ENCODE measurements around the gene PHLDA2.

The PHLDA2 gene, protein sequence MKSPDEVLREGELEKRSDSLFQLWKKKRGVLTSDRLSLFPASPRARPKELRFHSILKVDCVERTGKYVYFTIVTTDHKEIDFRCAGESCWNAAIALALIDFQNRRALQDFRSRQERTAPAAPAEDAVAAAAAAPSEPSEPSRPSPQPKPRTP

DNA sequence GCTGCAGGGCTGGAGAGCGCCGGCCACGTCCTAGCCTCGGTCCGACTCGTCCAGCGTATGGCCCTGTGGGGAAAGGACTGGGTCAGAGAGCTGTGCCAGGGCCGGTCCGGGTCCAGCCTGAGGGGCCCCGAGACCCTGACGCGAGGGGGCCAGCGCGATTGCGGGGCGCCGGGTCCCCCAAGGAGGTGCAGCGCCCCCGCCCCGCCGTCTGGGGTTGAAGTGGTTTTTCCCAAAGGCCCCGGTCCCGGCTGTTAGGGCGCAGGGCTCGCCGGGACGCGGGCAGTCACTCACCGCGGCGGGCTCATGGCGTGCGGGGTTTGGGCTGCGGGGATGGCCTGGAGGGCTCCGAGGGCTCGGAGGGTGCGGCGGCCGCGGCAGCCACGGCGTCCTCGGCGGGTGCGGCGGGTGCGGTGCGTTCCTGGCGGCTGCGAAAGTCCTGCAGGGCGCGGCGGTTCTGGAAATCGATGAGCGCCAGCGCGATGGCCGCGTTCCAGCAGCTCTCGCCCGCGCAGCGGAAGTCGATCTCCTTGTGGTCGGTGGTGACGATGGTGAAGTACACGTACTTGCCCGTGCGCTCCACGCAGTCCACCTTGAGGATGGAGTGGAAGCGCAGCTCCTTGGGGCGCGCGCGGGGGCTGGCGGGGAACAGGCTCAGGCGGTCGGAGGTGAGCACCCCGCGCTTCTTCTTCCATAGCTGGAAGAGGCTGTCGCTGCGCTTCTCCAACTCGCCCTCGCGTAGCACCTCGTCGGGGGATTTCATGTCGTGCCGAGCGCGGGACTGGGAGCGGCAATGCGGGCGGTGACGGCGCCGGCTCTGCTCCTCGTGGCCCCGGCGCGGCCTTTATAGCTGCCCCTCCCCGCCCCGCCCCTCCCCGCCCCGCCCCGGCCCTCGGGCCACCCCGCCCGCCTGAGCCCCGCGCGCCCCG is at the start of gene PHLDA2:
Gene PHLDA2, minus strand, starts transcription at position 816 of the 926 bp plus-strand sequence. Its CDS starts 56 bp downstream, at position 760.
- DNase-seq = peak; percentile 46 to 58

DNA sequence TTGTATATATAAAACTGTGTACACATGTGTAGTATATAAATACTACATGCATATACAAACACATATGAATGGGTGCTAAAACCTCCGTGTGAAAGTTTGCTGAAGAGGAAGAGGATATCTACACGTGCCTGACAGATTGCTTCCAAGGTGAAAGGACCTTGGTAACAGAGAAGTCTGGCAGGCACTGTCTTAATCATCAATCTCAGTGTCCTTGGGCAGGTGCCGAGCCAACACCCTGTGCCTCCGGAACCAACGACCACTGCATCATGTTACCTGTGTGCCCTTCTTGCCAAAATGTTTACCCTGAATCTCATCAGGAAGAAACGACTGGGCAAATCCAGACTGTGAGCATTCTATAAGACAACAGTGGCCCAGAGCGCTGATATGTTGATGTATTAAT is 47.9 kb upstream of the PHLDA2 start:
- no peak for DNase-seq

DNA sequence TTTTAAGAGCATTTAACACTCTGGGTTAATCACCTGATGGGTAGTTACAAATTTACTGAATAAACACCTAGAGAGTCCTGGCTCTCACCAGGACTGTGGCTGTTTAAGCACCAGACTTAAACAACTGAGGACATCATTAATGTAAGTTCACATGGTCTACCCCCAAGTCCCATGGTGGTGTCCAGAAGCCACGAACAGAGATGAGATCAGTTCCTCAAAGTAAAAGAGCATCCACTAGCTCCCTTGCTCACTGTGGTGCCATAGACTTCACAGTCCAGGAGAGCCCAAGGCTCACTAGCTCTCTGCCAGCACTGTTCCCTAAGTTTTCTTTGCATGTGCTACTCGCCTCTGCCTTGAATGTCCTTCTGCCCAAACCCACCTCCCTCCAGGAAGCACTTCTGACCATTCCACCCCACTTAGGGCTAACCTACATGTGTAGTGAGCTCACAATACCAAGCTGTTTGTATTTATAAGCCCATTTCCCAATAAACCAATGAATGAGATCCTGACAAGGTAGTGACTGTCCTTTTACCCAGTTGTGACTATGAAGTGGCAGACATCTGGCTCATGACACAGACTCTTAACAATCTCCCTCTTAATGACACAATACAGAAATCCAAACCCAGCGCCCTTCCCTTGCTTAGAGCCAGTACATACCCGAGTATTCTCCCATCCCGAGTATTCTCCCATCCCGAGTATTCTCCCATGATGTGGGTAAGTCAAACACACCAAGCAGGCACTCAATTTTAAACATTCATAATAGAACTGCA is 47.3 kb upstream of the PHLDA2 start:
- no peak for DNase-seq

DNA sequence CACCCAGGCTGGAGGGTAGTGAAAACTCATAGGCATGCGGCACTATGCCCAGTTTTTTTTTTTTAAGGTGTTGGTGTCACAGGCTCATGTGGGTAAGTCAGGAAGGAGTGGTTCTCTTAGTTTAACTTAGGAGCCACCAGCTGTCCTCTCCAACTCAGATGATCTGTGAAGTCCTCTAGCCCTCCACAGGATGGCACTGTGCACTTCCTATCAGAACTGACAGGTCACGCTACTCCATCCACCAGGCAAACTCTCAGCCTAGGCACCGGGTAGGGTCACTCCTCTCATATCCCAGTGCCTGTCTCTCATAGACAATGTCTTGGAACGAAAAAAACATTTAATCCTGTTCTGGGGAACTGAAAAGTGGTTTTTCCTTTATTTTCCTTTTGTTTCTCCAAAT is 46.4 kb upstream of the PHLDA2 start:
- DNase-seq = peak; percentile 42 to 51

DNA sequence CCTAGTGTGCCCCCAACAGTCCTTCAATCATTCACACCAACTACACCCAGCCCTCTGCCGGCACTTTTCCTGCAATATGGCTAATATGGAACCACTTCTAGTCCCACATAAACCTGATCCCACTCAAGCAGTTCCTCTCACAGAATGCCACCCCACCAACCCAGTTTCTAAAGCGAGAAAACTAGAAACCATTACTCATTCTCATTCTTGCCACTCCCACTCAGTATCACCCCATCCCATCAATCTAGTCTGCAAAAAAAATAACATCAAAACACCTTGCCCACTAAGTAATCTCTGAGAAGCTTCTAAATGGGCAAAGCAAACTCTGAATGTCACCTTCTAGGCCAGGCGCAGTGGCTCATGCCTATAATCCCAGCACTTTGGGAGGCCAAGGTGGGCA is 45.1 kb upstream of the PHLDA2 start:
- DNase-seq = no peak

DNA sequence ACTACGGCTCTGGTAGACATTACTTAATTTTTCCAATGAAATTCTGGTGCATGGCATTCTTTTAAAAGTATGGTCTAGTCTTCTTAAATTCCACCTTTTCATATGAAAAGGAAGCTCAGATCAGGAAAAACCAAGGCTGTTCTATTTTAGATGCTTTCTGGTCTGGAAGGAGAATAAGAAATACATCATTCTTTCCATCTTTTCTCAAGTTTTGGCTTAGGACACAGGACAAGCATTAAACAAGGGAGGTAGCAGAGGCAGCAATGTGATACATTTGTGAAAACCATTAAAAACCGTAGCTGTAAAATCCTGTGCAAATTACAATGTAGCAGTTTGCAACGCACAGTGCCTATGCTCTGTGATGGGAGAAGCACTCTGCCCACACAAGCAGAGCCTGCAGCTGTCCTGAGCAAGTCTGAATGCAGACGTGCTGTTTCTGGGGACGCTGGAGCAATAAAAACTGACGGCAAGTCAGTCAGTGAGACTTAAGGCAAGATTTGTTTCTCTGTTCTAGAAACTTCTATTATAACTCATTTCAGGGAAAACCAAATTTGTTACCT is 39.2 kb upstream of the PHLDA2 start:
- DNase-seq = no peak

DNA sequence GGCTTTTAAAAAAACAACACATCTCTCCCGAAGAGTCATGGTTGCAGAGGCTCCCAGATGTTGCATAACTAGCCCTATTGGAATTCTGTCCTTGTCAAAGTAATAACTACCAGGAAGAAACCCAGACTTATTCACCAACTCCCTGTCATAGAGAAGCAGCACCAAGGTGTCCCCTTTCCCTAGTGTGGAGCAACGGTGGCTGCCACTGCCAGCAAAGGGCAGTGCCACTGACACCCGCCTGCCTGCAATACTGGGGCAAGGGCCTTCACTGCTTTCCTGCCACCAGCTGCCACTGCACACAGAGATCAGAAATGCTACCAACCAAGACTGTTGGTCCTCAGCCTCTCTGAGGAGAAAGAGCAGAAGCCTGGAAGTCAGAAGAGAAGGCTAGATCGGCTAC is 35.6 kb upstream of the PHLDA2 start:
- DNase-seq = no peak

DNA sequence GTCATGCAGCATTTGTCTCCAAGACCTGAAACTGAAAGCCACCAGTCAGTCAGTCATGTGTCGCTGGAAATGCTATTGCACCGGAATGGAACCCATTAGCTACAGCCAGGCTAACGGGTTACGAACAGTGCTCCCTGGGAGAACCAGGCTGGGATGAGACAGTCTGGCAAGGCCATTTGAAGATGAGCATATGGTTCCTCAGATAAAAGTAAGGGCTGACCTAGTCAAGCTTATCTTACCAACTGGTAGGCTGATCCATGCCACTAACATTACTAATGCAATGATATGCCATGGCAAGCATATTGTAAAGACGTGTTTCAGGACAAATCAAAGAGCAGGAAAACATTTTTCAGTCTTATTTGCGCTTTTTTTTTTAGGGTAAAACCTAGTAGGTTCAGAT is 34.5 kb upstream of the PHLDA2 start:
- no peak for DNase-seq

DNA sequence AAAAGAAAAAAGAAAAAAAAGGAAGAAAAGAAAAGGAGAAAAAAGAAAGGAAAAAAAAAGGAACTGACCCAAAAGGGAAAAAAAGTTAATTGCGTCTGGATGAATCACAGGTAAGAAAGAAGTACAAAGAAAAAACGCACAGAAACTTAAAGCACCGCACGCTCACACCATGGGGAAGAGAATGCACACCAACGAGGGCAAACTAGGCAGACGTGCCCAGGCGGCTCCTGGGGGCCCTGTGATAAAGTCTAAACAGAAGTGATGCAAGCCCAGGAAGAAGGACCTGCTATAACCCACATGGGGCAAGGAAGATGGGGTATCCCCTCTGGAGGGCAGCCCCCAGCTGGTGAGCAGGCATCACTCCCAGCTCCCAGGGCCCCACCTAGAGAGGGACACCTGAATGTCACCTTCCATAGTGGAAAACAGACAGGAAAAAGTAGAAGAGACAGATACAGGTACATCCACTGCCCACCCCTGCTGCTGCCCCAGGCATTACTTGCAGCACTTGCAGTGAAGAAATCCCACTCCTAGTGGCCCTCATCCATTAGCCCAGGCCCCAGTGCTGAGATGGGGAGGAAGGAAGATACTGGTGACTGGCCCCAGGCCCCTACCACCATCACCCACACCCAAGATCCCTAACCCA is 34.0 kb upstream of the PHLDA2 start:
- no peak for DNase-seq

DNA sequence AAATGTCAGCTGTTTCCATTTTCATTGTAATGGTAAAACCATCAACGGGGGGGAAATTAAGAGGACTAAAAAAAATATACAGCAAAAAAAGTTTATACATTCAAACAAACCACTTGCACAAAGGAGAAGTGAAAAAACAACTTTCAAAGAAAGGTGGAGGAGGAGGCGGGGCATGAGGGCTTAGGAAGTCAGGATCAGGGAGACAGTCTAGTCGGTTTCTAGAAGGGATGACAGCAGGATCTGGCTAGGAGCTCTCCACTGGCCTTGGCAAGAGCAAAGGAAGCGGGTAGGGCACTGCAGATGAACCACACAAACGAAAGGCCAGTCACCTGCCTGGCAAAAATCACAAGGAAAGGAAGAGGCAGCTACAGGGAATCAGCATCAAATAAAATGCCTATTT is 31.9 kb upstream of the PHLDA2 start:
- no peak for DNase-seq

DNA sequence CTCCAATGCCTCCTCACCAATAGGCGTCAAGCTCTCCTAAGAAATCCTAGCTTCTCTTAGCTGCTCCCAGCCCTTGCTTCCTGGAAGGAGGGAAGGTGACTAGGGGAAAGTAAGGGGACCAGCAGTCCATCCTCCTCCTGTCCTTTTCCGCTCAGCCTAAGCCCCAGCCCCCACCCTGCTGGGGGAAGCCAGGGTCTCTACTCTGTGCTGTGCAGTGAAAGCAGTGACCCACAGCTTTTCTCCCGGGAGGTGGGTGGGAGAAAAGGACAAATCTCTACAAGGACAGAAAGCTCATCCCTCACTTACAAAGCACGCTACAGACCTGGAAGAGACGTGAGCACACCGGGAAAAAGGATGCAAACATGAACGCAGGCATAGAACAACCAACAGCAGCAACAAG is 30.9 kb upstream of the PHLDA2 start:
- no peak for DNase-seq

DNA sequence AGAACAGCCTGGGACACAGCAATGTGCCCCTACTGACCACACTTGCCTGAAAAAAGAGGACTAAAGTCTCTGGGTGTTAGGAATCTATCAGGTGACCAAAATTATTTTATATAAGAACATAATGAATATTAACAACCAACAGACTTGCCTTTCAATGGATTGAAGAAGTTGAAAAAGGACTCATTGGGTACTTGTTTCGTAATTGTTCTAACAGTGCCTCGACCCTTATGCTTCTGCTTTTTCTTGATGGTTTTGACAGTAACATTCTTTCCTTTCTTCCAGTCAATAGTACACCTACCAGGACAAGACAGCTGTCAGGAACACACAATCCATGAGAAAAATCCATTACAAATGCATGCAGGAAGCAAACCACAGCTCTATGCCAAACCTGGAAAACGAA is 29.0 kb upstream of the PHLDA2 start:
- DNase-seq = no peak

DNA sequence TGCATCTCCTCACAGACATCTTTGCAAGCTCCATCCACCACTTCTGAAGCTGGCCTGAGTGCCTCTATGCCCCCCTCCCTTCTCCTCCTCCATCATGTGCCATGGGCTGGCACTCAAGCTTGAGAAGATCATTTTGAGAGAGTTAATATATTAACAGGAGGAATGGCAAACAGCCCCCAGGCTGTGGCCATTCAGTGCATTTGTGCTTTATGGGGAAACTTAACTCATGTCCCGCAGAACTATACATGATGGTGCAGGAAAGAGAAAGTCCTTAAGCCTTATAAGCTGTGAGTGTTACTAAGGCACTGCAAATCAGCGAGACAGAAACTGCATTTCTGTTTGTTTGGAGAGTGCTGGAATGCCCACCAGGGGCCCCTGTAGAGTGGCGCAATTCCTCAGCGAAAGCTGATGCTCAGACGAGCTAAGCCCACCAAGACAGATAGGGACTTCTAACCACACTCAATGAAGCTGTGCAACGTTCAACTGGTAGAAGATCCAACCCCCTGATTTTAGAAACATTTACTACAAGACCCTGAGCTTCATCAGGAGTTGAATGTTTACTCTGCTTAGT is 26.8 kb upstream of the PHLDA2 start:
- DNase-seq = no peak

DNA sequence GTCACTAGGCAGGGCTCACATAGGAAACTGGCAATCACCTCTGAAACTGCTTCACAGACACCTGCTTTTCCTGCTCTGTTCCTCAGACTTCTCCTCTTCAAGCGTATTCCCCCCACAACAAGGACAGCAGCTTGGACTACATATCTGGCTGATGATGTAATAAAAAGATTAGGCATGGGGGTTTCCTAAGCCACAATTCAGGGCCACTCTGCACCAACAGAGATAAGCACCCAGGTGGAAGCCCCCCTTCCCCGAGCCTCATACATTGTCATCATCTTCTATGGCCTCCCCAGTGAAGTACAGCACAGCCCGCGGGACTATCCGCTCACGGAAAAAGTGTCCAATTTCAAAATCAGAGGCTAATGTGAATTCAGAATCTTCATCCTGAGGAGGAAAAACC is 25.0 kb upstream of the PHLDA2 start:
- no peak for DNase-seq

DNA sequence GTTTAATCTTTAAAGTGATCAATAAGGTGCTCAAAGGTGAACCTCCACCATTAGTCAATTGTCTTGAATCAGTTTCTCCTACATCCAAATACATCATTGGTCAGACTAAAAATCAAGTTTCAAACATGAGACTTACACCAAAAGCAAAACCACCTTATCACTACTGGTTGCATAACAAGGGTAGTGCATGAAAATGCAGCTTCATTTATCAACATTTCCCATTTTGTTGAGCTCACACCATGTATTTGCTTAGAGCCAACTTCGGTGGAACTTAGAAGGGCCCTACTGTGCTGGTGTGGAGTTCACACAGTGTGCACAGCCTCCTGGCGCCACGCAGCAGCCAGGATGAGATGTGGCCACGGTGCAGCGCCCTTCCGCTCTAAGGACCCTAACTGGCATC is 23.1 kb upstream of the PHLDA2 start:
- no peak for DNase-seq

DNA sequence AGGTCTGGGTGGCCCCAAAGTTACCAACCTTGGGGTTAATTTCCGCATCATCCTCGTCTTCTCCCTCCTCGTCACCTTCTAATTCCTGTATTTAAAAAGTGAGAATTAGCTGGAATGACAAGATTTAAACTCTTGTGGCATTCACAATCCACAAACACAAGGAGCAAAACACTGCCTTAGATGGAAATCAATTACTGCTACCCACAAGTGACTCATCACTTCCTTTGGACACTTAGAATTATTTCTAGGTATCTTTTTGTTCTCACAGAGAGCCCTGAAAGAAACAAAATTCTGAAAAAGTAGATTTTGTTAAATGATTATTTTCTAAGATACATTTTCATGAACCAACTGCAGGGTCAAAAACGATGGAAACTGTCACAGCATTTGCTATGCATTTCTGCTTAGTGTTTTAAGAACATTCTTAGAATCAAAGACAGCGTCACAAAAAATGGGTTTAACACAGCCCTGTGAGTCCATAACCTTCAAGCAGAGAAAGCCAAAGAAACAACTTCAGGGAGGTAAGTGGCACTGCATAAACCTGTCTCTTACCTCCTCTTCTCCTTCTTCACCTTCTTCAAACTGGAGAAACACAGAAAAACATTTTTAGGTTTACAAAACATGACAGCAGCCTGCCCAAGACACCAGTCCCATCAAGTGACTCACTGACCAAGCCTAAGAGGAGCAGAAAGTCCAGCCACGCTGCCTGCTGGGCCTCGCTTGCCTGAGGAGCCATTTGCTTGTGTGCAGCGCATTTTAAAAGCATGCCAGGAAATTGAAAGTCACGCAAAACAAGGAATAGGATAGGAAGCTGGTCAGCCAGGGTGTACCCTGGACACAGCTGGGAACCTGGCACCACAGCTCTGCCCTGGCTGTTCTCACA is 22.3 kb upstream of the PHLDA2 start:
- DNase-seq = no peak

DNA sequence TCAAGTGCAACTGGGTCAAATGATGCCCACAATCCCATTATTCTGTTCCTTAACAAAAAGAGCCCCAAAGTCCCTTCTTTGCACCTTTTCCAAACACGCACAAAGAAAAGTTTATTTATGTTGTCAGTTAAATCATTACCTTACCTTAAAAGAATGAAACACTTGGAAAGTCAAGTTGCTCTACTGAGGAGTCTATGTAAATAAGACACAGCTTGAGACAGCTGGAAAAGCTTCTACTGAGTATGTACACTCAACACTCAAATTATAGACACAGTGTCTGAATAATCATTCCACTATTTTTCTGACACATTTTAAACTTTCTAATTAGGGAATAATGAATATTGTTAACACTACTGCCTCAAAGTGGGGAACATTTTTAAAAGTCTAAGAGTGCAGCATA is 21.6 kb upstream of the PHLDA2 start:
- DNase-seq = no peak

DNA sequence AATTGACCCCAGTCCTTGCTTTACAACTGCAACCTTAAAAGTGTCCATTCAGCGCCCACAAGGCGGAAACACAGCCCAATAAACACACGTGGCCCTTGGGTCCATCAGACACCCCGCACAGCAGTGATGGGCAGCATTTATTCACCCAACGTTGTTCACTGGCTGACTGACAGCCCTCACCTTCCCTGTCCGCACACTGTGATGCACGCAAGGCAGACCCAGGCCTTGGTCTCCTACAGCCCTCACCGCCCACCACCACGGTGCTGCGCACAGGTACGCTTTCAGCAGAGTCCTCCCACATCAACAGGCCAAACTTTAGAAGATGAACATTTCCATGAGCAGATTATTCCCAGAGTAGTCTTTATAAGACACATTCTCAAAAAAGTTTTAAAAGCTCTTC is 20.7 kb upstream of the PHLDA2 start:
- DNase-seq = no peak

DNA sequence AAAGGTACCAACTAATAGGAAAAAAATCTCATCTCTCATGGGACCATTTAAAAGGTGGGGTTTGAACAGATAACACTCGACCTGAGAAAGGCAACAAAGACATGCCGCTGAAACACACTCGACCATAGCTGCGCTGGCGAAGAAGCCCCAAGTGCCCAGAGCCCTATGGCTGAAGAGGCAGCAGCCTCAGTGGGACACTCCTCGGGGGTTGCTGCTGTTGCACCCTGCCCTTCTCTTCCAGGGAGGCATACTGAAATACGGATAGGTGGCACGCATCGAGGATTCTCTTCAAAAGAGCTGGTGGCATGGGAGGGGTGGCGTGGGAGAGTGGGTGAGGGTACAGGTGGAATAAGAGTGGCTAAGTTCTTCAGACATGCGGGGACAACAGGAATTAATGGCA is 18.5 kb upstream of the PHLDA2 start:
- no peak for DNase-seq

DNA sequence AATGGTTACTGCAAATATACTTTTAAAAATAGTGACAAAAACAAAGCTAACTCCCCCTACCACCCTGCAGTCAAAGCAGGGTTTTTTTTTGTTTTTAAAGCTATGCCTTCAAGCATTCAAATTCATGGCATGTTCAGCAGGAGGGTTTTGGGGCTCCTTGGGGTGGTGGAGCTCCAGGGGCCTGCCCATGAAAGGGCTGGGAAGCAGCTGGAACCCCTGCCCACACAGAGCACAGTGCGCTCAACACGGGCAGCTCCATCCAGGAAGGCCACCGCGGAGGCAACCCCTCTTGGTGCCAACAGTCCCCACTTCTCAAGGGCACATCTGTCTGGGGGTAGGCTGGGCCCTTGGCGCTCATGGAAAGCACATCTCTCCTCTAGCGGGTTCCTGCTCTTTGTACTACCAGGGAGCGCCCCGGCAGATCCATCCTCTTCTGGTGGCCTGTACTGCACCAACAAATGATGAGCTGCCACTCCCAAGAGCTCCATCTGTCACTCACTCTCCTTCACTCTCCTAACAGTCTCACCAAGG is 16.6 kb upstream of the PHLDA2 start:
- DNase-seq = no peak

DNA sequence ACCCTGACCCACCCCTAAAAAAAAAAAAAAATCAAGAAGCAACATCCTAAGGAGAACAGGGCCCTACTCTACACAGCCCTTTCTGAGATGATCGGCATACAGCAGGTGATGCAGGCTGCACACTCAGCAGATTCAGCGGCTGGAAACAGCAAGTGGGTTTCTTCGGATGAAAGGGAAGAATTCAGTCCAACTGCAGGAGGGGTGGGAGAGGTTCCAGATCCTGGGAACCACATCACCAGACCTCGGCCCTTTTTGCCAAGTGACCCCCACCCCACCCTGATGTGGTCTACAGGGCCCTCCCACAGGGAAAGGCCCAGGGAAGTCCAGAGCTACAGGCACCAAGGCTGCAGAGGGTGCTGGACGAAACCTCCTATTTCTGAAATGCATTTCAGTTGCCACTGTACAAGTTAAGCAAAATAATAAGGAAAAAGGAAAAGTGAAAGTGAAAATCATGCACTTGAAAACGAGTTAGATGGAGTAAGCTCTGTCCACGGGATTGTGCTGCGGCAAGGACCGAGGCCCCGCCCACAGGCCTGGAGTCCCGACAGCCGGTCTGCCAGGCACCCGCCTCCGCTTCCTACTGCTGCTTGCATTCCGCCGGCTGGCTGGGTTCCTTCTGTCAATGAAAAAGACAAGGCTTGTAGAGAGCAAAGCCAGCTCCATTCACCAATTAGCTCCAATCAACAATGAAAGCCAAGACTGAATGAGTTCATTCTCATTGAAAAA is 16.0 kb upstream of the PHLDA2 start:
- peak; percentile 35 to 57 for DNase-seq
